ENCODE data around the gene SNX8.
"Not testable (repeated sequence)": the region's sequence is repeated elsewhere in the genome, so short reads cannot be mapped to it uniquely, and the experiment has no call there.

The SNX8 gene

DNA sequence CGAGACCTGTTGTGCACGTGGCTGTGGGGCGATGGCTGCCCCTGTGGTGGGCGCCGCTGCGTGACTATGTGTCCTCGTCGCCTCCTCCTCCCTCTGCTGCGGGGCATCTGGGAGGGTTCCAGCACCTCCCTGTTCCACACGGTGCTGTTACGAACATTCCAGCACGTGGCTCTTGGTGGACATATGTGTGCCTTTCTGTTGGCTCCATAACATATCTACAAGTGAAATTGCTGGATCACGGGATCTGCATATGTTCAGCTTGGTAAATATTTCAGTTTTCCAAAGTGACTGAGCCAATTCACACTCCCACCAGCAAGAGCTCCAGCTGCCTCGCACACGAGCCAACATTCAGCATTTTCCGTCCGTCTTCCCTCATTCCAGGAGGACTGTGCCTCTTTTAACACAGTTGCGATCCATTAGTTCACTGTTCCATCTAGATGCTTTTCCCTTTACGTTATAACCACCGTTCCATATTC lies 25.1 kb downstream of the SNX8 start:
- no peak for DNase-seq

GRCh38 chr7:2288503-2288902 lies 25.7 kb downstream of the SNX8 start:
- no peak for DNase-seq

DNA sequence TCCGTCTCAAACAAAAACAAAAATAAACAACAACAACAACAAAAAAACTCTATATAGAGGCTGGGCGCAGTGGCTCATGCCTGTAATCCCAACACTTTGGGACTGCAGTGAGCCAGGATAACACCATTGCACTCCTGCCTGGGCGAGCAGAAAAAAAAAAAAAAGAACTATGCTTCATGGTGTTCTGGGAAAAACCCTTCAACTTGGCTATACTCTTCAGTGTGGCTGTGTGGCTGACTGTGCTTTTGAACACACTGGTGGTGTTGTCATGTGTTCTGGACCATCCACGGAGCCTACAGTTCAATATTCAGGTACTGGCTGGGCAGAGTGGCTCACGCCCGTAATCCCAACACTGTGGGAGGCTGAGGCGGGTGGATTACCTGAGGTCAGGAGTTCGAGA lies 26.5 kb downstream of the SNX8 start:
- no peak for DNase-seq

- DNase-seq, result no peak
These were observed 31.2 kb downstream of the SNX8 start for GRCh38 chr7:2283074-2283473.

- no peak for DNase-seq
These were observed 32.0 kb downstream of the SNX8 start for GRCh38 chr7:2282185-2282751.

DNA sequence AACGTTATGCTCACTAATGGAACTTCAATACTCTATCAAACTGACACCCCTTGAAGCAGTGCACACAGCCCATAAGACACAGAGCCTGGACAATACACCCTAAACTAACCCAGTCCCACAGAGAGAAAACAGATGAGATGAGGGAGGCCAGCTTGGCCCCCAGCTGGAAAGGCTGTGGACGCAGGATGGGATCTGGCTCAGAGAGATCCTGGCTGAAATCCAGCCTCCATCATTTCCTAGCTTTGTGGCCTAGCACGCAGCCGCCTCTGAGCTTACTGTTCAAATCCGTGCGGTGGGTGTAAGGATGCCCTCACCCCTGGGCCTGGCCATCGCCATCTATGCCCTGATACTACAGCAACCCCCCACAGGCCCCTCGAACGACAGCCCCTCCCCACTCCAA lies 32.7 kb downstream of the SNX8 start:
- DNase-seq, result no peak

GRCh38 chr7:2280424-2280823 lies 33.8 kb downstream of the SNX8 start:
- no peak for DNase-seq

GRCh38 chr7:2279896-2280295 lies 34.3 kb downstream of the SNX8 start:
- no peak for DNase-seq

- no peak for DNase-seq
These were observed 36.2 kb downstream of the SNX8 start for GRCh38 chr7:2278026-2278425.

- no peak for DNase-seq
These were observed 38.1 kb downstream of the SNX8 start for GRCh38 chr7:2276107-2276506.

DNA sequence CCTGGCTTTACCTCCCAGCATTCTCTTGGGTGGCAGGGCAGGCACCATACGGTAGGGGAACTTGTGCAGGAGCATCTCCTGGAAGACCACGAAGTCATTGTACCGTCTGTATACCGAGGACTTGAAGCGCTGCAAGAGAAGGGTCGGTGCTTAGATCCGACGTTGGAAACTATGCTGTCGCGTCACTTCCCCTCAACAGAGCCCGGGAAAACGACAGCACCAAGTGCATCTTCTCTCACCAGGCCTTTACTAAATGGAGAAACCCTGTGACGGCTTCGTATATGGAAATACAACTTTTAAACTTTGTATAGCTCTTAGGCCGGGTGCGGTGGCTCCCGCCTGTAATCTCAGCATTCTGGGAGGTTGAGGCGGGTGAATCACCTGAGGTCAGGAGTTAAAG lies 39.1 kb downstream of the SNX8 start:
- DNase-seq, result no peak

- no peak for DNase-seq
These were observed 39.6 kb downstream of the SNX8 start for GRCh38 chr7:2274666-2275065.

DNA sequence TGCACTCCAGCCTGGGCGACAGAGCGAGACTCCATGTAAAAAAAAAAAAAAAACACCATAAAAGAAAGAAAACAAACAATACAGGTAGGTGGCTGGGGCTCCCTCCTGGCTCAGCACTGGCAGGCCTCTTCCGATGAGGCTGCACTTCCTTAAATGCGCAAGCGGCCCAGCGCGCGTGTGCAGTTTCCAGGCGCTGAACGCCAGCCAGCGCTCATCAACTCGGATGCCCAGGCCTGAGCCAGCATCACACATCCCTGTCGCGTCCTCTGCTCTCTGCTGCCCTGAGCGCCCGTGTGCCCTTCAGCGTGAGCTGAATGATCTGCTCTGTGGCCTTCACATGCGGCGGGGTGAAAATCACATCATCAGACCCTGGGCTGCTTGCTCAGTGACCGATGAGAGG lies 40.4 kb downstream of the SNX8 start:
- no peak for DNase-seq

DNA sequence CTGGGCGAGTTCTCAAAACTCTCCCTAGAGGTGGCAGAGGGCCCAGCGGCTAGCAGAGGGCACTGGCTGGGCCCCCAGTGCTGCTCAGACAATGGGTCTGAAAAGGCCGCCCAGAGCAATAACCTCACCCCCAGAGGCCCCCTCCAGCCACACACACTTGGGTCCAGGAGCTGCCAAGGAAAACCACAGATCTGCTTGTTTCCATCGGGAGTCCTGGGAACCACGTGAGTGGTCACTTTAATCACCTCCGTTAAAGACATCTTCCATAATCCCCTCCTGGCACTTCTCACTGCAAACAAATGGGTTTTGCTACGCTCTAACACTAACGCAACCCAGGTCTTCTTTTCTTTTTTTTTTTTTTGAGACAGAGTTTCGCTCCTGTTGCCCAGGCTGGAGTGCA lies 42.2 kb downstream of the SNX8 start:
- no peak for DNase-seq

DNA sequence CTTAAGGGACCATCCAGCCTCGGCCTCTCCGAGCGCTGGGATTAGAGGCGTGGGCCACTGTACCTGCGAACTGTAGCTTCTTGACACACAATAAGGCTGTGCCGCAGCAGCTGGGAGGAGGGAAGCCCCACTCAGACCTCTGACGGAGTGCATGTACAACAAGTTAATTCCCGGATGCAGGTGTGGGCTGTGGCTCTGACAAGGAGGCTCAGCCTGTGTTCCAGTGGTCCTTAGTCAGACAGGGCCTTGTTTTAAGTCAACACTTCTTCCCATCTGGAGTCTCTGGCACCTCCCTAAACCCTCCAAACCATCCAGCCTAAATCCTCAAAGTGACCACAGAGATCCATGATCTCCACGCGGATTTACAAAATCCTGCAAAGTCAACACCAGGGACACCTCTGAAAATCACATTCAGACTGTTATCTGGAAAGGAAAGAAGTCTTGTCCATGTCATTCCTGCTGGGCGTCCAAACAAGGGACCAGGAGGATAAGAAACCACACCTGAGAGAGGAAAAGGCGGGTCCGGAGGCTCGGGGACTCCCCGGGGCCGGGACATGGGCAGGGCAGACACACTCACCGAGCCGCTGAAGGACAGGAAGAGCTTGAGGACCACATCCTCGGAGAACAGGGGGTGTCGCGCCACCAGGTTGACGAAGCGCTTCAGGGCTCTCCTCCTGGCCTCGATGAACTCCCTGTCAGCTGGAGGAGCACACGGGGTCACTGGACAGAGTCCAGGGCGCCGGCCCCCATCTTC lies 42.8 kb downstream of the SNX8 start:
- DNase-seq, result no peak

- no peak for DNase-seq
These were observed 43.7 kb downstream of the SNX8 start for GRCh38 chr7:2270495-2270894.

DNA sequence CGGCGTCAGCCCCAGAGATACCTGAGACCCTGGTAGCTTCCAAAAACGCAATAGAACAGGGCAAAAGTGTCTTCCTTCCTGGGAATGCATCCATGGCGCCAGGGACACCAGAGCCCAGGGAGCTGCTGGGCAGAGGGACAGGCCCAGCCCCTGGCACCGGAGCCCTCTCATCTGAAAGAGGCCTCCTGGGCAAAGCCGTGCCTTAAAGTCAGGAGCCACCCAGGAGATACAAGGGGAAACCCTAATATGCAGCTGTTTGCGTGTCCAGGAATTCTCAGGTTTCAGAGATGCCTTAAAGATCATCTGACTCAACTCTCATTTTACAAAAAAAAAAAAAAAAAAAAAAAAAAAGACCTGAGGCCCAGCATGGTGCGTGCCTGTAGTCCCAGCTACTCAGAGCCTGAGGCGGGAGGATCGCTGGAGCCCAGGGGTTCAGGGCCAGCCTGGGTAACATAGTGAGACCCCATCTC lies 44.2 kb downstream of the SNX8 start:
- DNase-seq, result no peak

GRCh38 chr7:2269089-2269990 lies 44.9 kb downstream of the SNX8 start:
- not testable (repeated sequence) for DNase-seq

GRCh38 chr7:2266911-2267310 lies 47.3 kb downstream of the SNX8 start:
- DNase-seq, result no peak

DNA sequence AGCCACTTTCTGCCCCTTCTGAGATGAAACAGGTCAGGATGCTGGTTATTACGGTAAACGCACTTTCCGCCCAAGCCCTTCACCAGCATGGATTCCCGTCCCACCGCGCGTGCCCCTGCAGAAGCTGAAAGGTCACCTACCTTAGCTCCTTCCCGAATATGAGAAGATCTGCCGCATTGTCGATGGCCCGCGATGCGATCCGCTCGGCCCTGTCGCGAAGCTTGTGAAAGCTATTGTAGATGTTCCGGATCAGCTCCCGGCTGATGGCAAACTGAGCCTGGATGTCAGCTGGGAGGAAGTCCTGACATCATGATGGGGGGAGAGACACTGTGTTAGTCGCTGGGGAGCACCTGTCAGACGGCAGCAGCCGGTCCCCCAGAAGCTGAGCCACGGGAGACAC lies 50.1 kb downstream of the SNX8 start:
- DNase-seq, result no peak

- no peak for DNase-seq
These were observed 51.1 kb downstream of the SNX8 start for GRCh38 chr7:2263176-2263575.

- no peak for DNase-seq
These were observed 52.6 kb downstream of the SNX8 start for GRCh38 chr7:2261611-2262010.

DNA sequence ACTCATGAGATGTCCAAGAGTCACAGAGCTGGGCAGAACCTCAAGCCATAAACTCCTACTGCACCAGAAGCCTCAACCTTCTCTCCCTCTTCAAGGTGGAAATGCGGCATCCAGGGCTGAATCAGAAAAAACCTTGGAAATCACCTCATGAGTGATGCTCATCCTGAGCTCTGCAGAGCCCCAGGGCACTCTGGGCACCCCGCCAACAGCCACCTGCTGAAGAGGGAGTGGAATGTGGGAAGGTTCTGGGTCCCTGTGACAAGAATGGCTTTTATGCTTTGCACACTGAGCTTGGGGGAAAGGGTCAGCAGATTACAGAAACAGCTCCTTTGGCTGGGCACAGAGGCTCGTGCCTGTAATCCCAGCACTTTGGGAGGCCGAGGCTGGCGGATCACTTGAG lies 53.4 kb downstream of the SNX8 start:
- peak; percentile 48 for DNase-seq

DNA sequence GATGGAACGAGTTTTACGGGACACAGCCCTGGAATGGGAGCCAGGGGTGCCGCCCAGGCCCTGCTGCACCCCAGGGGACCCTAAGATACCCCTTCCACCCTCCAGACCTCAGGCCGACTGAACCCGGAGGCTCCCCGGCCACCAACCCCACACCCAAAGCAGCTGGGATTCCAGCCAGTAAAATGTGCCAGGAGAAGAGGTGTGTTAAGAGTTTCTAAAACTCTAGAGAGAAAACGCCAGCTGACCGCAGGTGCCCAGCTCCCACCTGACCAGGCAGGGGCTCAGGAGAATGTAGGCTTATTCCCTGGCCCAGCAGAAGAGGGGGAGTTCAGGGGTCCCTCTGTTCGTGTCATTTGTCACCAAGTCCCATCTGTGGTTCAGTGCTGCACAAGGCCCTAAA lies 54.8 kb downstream of the SNX8 start:
- no peak for DNase-seq

Measured in NCI-H1092 (cell line).